Suprapubic skin (tissue), 4 donors: ENCODE data around the gene SUPT7L. TPM values are rescaled to one million over a fixed set of nuclear protein-coding genes. Genes with fewer than 3 reads are reported as not detected.

Source experiments
- DNase-seq, 2 donors: peaks; one replicate each; pipeline ENCODE4 v3.0.0-alpha.2; 2019; ENCODE audit warnings: low spot score in 2 of 2
- H3K27ac ChIP-seq: fragments of 200-600 bp; sonication (generic); one replicate; pipeline ENCODE4 v1.5.1; 2019
- H3K27me3 ChIP-seq: fragments of 200-600 bp; sonication (generic); one replicate; pipeline ENCODE4 v1.5.1; 2019
- H3K36me3 ChIP-seq: fragments of 200-600 bp; sonication (generic); one replicate; pipeline ENCODE4 v1.5.1; 2019
- H3K4me1 ChIP-seq: fragments of 200-600 bp; sonication (generic); one replicate; pipeline ENCODE4 v1.5.1; 2019
- H3K4me3 ChIP-seq: fragments of 200-600 bp; sonication (generic); one replicate; pipeline ENCODE4 v1.5.1; 2019; ENCODE audit warnings: mild to moderate bottlenecking
- H3K9me3 ChIP-seq: fragments of 200-600 bp; sonication (generic); one replicate; pipeline ENCODE4 v1.5.1; 2019
- CTCF ChIP-seq, 2 donors: fragments of 200-600 bp in 1 of 2; fragments of 450-650 bp in 1 of 2; sonication (generic) in 1 of 2; IDR thresholded peaks; one replicate each; pipeline ENCODE4 v1.5.1; 2016 to 2019; ENCODE audit warnings: antibody characterized with exemption in 2 of 2, mild to moderate bottlenecking in 1 of 2, moderate library complexity in 1 of 2
- EP300 ChIP-seq: sonication (generic); formaldehyde crosslinking; IDR thresholded peaks from one replicate; pipeline ENCODE4 v1.6.1; 2017; ENCODE audit warnings: antibody characterized with exemption
- POLR2A ChIP-seq, 2 donors: fragments of 450-650 bp; IDR thresholded peaks; one replicate each; pipeline ENCODE4 v1.6.1; 2017; ENCODE audit warnings: antibody characterized with exemption in 2 of 2, mild to moderate bottlenecking in 2 of 2, moderate library complexity in 2 of 2
- POLR2AphosphoS5 ChIP-seq, 3 donors: sonication (generic); formaldehyde crosslinking; IDR thresholded peaks; one replicate each; pipeline ENCODE4 v1.6.1; 2017; ENCODE audit warnings: antibody characterized with exemption in 3 of 3
- WGBS: methylation state at CpG from one replicate; pipeline ENCODE4 v1.1.5; 2018; 5-methylcytosine and 5-hydroxymethylcytosine counted together
- total RNA-seq, 4 donors: library from RNA; depleted of rRNA; stranded (reverse); fragments of >200 nt; gene quantifications; one replicate each; pipeline ENCODE4 v1.1.0, GENCODE V29; 2016

Gene SUPT7L
- total RNA-seq, 4 donors from 2014 or later, result 17.0 to 27.3 (median 22.2) TPM

- TF ChIP-seq POLR2AphosphoS5 (IDR thresholded peaks at IDR 0.05), result peak in 2 of 3 donors; percentile 4 to 79
- peak; percentile 89 for TF ChIP-seq EP300
- no peak for TF ChIP-seq POLR2A (IDR thresholded peaks at IDR 0.05)
- no peak for TF ChIP-seq CTCF (IDR thresholded peaks at IDR 0.05)
- Histone ChIP-seq H3K4me1 (peaks cover 58% of the 10 kb centered on the region), H3K27me3 (no peaks in the 10 kb centered on the region), H3K36me3 (no peaks in the 10 kb centered on the region), H3K27ac (peak overlapping the region; percentile 90), H3K9me3 (no peaks in the 10 kb centered on the region), H3K4me3 (no peak overlapping the region)
- WGBS, result 15% methylated on average over 4 of the region's 4 CpGs
- peak in 1 of 2 donors; percentile 84 for DNase-seq
These were observed 42.6 kb upstream of the SUPT7L start for GRCh38 chr2:27705851-27706622.

DNA sequence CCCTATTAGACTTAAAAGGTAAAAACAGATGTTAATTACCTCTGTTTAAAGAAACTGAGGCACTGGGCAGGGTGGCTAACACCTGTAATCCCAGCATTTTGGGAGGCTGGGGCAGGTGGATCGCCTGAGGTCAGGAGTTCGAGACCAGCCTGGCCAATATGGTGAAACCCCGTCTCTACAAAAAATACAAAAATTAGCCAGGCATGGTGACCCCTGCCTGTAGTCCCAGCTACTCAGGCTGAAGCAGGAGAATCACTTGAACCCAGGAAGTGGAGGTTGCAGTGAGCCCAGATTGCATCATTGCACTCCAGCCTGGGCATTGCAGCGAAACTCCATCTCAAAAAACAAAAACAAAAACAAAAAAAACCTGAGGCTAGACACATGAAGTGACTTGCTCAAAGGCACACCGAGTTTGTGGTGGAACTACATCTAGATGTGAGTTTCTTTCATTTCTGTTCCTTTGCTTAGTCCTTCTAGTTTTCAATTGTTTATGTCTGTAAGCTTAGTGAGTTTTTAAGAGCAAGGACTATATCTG is 41.0 kb upstream of the SUPT7L start:
- TF ChIP-seq EP300 (no peak), CTCF (IDR thresholded peaks at IDR 0.05) (no peak), POLR2A (IDR thresholded peaks at IDR 0.05) (no peak), POLR2AphosphoS5 (IDR thresholded peaks at IDR 0.05) (no peak)
- peaks cover 58% of the 10 kb centered on the region for H3K4me1 ChIP-seq
- no peaks in the 10 kb centered on the region for H3K9me3 ChIP-seq
- no peaks in the 10 kb centered on the region for H3K36me3 ChIP-seq
- no peak overlapping the region for H3K27ac ChIP-seq
- 81% methylated on average over 5 of the region's 5 CpGs for WGBS
- no peak for DNase-seq
- H3K4me3 ChIP-seq, result no peak overlapping the region
- H3K27me3 ChIP-seq, result no peaks in the 10 kb centered on the region

DNA sequence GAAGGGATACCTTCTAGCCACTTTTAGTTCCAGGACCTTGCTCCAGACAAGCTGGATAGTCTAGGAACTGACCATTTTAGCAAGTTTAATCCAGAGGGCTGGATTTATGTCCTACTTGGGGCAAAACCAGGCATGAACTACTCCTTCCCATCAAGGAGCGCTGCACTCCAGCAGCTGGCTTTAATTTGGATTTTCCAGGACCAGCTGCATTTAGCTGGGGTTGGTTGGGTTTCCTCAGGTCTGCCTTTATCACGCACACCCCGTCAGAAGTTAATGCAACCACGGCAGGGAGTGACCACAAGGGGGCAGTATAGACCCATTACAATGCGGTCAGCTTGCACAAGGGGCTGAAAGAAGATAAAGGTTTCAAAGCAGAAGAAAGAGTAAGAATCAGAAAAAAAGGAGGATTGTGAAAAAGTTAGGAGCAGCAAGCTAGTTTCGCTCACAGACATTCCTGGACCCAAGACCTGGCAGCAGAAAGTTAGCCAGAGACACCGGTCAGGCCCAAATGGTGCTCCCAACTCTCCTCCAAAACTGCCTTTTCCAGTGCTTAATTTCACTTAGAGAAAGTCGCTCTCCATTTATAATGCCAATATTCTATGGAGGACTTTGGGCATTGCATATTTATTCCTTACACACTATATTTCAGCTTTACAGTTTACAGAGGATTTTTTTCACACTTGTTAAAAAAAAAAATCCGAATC is 40.4 kb upstream of the SUPT7L start:
- Histone ChIP-seq H3K4me1 (peaks cover 58% of the 10 kb centered on the region), H3K9me3 (no peaks in the 10 kb centered on the region), H3K27ac (no peak overlapping the region), H3K4me3 (no peak overlapping the region), H3K27me3 (no peaks in the 10 kb centered on the region), H3K36me3 (no peaks in the 10 kb centered on the region)
- WGBS, result 28% methylated on average over 9 of the region's 9 CpGs
- TF ChIP-seq CTCF (IDR thresholded peaks at IDR 0.05), result peak; percentile 83 to 93
- TF ChIP-seq POLR2AphosphoS5 (IDR thresholded peaks at IDR 0.05), result peak in 1 of 3 donors; percentile 19
- no peak for TF ChIP-seq EP300
- DNase-seq, result peak; percentile 91

GRCh38 chr2:27702302-27702701 is 38.9 kb upstream of the SUPT7L start:
- no peaks in the 10 kb centered on the region for H3K27me3 ChIP-seq
- peaks cover 44% of the 10 kb centered on the region for H3K4me1 ChIP-seq
- no peak overlapping the region for H3K27ac ChIP-seq
- no peak overlapping the region for H3K4me3 ChIP-seq
- no peak for DNase-seq
- H3K36me3 ChIP-seq, result no peaks in the 10 kb centered on the region
- WGBS, result 79% methylated on average over 1 of the region's 1 CpG
- TF ChIP-seq EP300, result no peak
- no peak for TF ChIP-seq CTCF (IDR thresholded peaks at IDR 0.05)
- TF ChIP-seq POLR2A (IDR thresholded peaks at IDR 0.05), result no peak
- TF ChIP-seq POLR2AphosphoS5 (IDR thresholded peaks at IDR 0.05), result no peak
- H3K9me3 ChIP-seq, result no peaks in the 10 kb centered on the region

DNA sequence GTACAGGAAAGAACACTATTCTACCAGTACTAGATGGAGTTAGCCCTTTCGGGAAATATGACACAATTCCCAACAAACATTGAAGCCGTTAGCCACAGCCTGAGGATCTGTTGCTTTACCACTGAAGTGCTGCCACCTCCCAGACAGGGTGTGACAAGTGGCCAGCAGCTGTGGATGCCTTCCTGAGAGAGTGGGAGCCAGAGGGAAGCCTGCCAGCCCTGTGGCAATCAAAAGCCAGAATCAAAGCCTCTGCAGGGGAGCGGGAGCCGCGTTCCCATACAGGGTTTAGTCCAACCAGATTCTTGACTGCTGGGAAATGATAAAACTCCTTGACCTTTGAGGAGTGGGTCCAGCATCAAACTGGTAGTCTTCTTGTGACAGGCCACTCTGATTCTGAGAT is 38.3 kb upstream of the SUPT7L start:
- Histone ChIP-seq H3K27ac (no peak overlapping the region), H3K9me3 (no peaks in the 10 kb centered on the region), H3K4me3 (no peak overlapping the region), H3K4me1 (peaks cover 38% of the 10 kb centered on the region), H3K27me3 (no peaks in the 10 kb centered on the region), H3K36me3 (no peaks in the 10 kb centered on the region)
- DNase-seq, result peak in 1 of 2 donors; percentile 71
- 25% methylated on average over 4 of the region's 5 CpGs for WGBS
- TF ChIP-seq POLR2AphosphoS5 (IDR thresholded peaks at IDR 0.05) (peak in 1 of 3 donors; percentile 41), CTCF (IDR thresholded peaks at IDR 0.05) (no peak), POLR2A (IDR thresholded peaks at IDR 0.05) (no peak), EP300 (no peak)
